ENCODE data around the gene PITX1.

Gene PITX1

DNA sequence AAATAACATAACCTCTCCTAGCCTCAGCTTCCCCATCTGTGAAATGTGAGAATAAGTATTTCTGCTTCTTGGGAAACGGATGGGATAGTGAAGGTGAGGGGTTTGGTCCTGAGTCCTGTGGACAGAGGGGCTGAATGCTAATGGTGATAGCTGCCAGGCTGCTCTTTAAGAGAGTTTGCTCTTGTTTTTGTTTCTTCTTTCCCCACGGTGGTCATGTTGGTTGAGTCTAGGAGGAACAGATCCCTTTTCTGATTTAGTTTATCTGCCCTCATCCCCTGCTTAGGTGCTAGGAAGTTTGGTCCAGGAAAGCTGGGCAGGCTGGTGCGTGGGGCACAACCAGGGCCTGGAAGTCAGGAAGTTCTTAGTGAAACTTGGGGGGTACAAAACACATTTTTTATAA lies 7.7 kb upstream of the PITX1 start:
- no peak for DNase-seq (ENCODE audit: low spot score)

DNA sequence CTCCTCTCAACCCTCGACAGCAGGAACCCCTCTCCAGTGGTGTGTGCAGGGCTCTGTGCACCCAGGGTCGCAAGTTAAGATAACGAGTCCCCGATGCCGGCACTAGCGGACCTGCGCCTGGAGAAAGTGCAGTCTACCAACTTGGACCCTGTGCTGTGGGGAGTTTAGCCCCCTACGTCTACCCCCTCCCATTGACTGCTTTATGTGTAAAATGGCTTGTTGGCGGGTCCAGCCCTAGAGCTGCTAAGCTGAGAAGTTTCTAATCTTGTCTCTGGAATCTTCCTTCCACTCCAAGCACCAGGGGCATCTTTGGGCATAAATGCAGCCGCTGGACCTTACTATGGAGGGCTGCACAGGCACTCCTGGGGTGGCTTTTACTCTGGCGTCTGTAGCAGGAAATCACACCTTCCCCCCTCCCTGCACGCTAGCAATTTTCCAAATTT lies 7.1 kb upstream of the PITX1 start:
- no peak for DNase-seq (ENCODE audit: low spot score)

DNA sequence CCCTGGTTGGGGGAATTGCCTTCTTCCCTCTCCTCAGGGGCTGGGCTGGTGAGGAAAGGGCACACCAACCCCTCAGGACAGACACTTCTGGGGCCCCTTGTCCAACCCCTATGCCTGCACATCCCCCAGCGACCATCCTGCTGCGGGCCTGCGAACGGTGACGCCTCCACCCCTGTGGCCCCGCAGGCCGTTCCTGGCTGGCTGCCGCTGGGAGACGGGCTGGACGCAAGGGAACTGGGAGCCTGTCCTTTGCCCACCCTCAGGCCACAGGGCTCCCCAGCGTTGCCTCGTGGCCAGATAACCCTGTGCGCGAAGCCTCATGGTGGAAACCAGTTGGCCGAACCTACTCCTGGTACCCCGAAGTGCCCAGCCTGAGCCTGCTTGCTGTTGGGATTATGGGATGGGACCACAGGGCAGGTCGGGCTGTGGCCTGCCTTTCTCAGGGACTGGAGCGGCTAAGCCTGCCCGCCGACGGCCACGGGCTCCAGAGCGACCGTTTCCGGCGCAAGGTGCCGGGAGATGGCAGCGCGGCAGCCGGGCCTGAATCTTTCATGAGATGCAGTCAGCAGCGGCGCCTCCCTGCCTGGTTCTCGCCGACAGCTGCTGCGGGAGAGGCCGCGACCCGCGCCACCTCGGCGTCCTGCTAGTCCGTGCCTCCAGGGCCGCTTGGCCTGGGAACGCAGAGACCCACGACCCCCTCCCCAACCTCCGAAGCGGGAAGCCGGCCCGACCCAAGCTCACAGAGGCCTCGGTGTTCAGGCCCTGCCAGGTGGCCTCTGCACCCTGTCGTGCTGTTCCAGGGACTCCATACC lies 6.5 kb upstream of the PITX1 start:
- no peak for DNase-seq (ENCODE audit: low spot score)

DNA sequence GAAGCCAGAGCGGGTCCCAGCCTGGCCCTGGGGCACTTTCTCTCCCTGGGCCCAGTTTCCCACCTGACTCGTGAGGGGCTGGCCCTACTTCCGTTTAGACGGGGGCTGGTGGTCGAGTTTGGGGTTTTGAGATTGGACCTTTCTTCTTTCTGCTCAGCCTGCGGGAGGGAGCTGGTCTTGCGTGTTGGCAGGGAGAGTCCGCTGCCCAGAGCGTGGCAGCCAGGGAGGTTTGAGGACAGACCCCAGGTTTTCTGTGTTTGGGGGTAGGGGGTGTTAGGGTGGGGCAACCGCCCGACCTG lies 6.0 kb upstream of the PITX1 start:
- DNase-seq (ENCODE audit: low spot score) = no peak

DNA sequence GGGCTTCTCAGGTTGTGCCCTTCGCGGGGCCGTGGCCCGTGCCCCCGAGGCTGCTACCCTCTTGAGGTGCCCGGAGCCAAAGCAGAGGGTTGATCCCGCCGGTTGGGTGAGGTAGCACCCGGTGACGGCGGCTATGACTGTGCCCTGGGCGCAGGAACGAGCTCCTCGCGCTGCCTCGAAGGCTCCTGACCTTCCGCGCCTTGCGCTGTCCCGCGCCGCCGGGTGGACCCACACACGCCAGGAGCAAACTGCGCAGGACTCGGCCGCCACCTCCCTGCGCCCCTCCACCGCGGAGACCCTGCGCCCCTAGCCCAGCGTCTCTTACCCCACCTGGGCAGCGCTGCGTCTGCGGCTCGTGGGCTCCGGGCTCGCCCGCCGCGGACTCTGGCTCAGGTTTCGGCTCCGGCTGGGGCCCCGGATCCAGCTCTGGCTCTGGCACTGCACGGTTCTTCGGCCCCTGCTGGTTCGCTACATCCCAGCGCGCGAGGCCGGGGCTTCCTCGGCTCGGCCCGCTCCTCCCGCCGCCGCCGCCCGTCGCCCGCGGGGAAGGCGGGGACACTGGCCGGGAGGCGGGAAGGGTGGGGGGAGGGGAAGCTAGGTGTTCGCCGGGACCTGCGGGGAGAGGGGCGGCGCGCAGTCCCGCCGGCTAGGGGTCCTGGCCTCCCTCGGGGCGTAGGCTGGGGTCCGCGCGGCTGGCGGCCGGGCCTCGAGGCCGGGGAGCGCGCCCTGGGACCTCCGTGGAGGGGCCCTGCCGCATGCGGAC lies 5.4 kb upstream of the PITX1 start:
- no peak for DNase-seq (ENCODE audit: low spot score)

DNA sequence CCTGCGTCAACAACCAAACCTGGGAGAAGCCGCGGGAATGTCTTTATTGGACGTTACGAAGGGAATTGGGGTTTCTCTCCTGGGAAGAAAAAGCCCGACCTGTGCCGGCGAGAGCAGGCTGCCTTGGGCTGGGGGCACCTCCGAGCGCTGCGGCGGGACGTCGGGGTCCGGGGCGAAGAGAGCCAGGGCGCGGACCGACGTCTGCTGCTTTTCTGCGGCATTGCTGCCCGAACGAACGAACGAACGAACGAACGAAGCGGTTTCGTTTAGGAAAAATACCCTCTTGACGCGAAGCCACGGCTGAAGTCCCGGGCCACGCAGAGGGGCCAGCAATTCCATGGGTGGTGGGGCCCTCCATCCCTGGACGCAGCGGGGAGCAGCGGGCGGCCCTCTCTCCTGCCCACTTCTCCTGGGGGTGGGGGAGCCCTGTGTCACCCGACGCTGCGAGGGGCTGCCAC lies 4.8 kb upstream of the PITX1 start:
- no peak for DNase-seq (ENCODE audit: low spot score)

DNA sequence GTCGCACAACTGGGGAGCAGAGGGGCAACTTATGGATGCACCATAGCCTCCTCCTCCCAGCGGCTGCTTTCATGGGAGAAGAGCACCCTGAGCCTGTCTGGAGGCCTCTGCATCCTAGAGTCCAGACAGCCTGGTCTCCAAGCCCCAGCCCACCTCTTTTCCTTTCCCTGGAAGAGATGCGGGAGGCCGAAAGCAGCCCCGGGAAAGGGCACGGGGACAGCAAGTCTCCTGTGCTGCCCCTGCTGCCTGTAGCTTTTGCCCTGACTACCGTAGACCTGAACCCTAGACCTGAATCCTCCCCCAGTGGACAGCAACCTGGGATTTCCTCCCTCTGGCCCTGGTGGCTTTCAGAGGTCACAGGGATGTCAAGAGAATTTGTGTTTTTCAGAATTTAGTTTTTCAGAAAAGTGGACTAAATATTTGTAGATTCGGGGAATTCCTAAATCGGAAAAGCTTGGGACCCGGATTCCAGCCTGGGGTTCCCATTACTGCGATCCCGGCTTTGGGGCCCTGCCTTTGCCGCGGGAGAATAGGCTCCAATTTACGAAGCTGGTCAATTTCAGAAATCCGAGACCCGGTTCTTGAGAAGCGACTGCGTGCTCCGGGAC lies 4.3 kb upstream of the PITX1 start:
- DNase-seq (ENCODE audit: low spot score) = no peak

DNA sequence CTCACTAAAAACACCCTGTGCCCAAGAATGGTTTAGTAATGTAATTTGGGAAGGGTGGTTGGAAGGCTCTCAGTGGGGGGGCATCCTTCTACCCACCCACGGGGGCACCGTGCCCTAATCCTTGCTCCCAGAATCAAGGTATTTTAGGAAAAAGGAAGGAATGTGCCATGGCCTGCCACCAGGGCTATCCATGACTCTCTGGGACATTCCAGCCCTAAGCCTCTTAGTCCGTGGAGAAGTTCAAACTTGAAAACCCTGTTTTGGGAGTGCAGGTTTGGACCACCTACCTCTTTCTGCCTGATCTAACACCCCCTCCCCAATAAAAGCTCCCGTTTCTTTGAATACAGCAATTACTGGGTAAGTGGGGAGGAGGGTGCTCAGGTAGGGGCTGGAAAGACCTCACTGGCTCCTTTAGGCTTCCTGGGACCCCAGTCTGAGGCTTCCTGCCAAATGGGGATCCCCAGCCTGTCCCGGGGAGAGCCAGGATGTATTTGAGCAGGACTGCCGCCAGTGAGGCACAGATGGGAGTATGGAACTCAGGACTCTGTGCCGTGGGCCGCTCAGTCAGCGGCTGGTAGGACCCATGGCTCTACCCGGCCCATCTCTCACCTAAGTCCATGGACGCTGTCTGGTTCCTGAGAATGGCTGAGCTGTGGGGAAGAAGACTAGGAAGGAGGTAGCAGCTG lies 3.6 kb upstream of the PITX1 start:
- no peak for DNase-seq (ENCODE audit: low spot score)

DNA sequence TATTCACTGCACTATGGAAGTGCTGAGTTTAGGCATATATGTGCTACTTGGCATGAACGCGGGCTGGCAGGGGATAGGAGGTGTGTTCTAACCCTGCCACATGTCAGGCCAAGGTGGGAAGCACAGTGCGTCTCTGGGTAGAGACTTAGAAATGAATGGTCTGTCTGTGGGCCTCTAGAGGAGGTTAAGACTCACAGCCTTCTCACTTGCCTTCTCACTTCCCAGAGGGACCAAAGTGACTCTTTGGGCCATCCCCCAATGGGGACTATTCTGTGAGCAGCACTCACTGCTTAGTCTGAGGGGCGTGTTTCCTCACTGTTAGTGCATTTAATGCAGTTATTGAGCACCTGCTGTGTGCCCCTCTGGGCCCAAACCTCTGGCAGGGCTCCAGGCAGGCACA lies 2.4 kb upstream of the PITX1 start:
- no peak for DNase-seq (ENCODE audit: low spot score)

DNA sequence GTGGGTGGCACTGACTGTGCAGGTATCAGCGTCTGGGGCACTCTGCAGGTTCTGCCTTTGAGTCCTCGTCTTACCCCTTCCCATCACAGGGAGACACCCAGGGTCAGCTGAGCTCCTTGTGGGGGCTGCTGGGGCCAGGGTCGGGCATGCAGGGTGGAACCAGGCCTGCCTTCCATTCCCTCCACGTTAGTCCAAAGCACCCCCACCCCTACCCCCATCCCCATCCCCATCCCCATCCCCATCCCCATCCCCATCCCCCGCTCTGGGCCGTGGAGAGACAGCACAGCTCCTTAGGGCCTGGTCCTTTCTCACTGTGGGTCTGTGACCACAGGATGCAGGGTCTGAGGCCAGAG lies 1.6 kb upstream of the PITX1 start:
- DNase-seq (ENCODE audit: low spot score) = no peak

DNA sequence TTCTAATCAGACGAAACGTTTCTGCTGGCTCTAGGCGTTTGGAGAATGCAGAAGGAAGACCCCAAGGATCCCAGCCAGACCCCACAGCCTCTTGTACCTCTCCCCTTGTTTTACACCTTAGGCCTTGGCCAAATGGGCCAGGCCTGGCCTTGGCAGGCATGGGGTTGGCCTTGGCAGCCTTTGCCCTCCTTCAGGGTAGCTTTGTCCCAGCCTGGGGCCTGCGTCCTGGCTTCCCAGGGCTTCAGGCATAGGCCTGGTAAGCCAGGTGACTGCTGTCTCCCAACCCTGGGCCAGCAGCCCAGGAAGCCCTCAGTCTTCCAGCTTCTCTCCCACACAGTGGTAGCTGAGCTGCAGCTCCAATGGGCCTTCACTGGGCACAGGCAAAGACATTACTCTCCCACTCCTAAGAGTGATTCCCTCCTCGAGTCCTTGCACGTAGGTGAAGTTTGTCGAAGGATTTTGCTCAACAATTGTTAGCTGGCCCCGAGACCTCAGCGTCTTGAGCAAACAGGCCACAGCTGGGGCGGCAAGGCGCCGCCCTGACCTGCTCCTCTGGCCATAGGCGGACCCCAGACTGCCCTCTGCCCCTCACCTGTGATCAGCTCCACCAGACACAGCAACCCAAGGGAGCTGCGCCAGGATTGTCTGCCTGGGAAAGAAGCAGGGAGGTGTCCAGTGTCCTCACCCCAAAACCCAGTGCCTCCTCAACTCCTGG lies 1.1 kb upstream of the PITX1 start:
- no peak for DNase-seq (ENCODE audit: low spot score)

DNA sequence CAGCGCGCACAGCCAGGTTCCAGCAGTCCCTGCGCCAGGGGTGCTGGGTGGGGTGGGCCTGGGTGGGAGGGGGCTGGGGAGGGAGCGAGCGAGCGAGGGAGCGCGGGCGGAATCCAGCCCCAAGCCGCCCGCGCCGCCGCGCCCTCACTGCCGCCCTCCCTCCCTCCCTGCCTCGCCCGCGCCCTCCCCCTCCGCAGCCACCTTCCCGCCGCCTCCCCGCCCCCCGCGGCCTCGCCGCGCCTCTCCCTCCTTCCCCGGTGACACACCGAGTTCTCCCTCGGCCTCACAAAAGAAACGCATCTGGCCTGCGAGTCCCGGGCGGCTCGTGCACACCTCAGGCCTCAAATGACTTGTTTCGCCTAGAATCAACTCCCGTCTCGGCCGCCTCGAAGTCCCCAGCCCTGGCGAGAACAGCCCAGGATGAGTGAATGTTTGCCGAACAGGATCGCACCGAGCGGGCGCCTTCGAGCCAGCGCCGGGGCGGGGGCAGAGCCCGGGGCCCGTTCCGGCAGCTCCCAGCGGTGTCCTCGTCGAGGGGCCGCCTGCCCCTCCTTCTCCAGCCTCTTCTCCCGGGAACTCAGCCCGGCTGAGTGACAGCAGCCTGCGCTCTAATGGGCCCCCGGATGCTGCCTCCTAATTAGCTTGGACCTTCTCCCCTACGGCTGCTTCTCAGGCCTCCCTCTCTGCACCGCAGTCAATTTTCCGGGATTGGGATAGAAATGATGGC lies 371 bp upstream of the PITX1 start:
- no peak for DNase-seq (ENCODE audit: low spot score)

DNA sequence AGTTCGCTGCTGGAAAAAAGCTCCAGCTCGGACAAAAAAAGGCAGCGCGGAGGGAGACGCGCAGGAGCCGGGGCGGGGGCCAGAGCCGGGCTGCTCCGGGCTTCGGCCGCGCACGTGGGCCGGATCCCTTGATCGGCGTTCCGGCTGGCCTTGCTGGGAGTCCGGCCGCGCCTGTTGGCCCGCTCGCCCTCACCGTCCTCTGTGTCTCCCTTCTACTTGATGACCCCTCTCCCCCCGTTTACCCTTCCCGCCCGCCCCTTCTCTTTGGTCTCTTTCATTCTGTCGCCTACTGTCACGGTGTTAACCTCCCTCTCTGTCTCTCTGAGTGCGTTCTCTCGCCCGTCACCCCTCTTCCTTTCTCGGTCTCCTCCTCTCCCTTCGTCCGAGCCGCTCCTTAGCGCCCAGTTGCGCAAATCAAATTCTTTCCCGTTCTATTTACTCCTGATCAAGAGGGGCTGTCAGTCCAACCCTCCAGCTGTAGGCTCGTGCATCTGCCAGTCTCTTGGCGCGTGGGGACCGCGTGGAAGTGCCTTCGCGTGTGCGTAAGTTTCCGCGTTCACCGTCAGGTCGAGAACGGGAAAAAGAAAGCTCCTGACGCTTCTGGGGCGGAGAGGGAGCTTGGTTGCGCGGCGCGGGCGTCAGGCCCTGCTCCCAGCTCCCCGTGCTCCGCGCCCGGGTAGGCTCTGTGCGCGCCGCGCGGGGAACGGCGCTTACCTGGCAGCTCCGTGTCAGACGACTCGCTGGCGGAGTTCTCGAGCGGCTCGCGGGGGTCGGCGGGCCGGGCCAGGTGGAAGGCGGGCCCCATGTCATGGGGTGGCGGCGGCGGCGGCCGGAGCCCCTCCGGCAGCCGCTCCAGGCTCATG lies 798 bp downstream of the PITX1 start:
- no peak for DNase-seq (ENCODE audit: low spot score)

DNA sequence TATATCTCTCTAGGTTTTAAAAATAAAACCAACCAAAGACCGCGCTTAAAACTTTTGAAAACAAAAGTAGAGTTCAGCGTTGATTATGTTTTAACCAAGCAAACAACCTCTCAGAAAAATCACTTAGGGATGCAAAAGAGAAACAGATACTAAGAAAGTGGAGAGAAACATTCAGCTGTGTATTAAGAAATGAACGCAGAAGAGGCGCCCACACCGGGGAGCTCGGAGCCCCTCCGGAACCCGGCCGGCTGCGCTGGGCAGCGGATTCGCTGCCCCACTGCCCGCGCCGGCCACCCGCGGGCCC lies 1.4 kb downstream of the PITX1 start:
- DNase-seq (ENCODE audit: low spot score) = no peak

DNA sequence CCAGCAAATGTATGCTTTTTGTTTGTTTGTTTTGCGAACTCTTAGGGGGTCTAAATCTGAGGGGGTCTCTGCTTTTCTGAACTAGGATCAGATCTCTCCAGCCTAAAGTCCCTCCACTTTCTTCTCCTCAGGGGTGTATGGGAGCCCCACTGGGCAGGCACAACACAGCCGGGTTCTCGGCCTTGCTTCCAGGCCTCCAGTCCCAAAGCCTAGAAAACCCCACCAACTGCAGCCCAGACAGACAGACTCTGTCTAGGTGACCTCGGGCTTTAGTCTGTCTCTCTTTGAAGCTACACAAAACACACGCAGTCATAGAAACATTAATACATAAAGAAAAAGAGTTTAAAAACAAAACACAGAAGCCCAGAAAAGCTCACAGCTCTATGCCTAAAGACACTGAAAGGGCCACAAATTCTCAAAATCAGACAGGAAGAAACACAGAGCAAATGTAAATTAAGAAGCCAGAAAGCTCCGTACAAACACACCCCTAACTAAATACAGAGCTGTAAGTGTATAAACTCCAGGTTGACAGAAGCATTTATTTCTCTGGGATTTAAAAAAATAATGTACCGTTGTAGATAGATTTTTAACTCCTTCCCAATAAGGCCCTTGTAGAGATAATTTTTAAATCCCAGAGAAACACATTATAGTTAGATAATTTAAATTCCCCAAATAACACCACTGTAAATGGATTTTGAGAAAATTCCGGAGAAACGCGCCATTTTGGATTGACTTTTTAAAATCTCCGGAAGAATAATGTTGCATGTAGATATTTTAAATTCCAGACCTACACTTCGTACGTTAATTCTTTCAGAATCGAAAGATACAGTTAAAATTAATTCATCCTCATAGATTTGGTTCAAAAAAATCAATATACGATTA lies 2.0 kb downstream of the PITX1 start:
- no peak for DNase-seq (ENCODE audit: low spot score)

DNA sequence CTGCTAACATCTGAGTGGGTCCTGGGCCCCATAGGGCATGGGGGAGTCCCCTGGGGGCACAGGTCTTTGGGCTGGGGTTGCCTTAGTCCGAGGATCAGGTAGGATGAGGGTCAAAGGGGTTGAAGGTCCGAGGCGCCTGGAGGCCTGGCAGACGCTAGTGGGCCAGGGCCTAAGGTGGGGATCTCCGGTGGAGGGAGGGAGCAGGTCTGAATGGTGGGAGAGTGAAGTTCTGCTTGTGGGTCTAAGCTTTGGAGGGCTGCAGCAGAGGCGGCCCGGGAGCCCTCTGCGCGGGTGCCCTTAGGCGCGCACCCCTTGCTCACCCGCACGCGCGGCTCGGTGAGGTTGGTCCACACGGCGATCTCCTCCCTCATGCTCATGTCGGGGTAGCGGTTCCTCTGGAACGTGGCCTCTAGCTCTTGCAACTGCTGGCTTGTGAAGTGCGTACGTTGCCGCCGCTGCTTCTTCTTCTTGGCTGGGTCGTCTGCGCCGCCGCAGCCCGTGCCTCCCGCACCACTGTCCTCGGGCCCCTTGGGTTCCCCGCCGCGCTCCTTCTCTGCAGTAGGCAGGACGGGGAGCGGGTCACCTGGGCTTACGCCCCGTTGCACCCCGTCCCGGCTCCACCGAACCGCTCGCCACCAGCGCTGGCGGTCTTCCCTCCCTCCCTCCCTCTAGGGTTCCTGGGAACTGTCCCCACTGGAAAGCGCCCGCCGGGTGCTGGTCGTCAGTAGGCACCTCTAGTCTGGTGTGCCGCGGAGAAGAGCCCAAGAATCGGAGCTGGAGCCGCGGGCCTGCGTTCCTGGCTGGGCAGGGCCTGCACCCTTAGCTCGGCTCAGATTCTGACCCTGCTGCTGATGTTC lies 2.8 kb downstream of the PITX1 start:
- DNase-seq (ENCODE audit: low spot score) = no peak

DNA sequence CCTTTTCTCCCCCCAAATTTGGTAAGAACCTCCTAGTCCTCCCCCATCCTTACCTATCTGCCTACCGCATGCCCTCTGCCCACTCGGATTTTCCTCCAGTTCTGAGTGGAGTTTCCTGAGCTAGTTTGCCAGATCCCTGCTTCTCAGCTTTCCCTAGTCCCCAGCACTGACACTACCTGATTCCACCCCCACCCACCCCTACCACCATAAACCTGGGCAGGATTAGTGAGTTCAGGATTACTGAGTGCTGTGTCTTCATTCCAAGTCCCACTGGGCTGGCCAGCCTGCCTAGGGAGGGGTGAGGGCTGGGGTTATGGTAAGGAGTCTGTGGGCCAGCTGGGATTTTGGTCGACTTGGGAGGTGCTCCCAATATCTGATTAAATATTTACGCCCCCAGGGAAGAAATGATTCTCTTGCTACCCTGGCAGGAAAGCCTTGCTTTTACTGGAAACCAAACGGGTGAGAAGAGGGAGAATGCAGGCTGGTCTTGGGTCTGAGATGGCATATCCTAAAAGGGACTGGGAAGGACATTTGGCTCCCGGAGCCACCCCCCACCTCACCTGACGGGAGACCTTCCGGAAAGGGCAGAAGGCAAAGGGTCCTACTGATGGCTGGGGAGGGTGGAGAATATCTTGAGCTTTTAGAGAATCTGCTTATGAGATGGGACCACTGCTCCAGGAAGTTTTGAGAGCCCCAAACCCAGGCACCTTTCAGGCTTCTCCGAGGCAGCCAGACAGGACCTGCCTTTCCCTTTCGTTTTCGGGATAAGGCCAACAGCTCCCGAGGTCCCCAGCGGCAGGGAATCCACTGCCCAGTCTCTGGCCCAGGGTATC lies 3.7 kb downstream of the PITX1 start:
- DNase-seq (ENCODE audit: low spot score) = no peak

Data from left forelimb (tissue), 1 donor.